Keratinocyte (primary cell): ENCODE measurements around the gene TMEM132A.

ENCODE experiments used
- EZH2 ChIP-seq: IDR thresholded peaks from one replicate; pipeline ENCODE4 v1.6.1; 2012; ENCODE audit warnings: inconsistent platforms, mild to moderate bottlenecking, low read length, moderate library complexity
- TF ChIP-seq, protein P1 (sequence below), 3 experiments: IDR thresholded peaks in 1 of 3; conservative IDR thresholded peaks in 1 of 3; optimal IDR thresholded peaks in 1 of 3; 2 replicates in 2 of 3; 3 replicates in 1 of 3; pipeline versions ENCODE3 to v1.5.1; 2011; ENCODE audit warnings: low read length in 3 of 3, mild to moderate bottlenecking in 3 of 3, moderate library complexity in 2 of 3, control low read depth in 1 of 3, inconsistent platforms in 1 of 3; ENCODE audit not compliant: insufficient read depth in 2 of 3; ENCODE audit errors: extremely low read depth in 1 of 3

GRCh38 chr11:60918251-60918938 is 5.9 kb upstream of the TMEM132A start:
- TF ChIP-seq, protein P1, sequence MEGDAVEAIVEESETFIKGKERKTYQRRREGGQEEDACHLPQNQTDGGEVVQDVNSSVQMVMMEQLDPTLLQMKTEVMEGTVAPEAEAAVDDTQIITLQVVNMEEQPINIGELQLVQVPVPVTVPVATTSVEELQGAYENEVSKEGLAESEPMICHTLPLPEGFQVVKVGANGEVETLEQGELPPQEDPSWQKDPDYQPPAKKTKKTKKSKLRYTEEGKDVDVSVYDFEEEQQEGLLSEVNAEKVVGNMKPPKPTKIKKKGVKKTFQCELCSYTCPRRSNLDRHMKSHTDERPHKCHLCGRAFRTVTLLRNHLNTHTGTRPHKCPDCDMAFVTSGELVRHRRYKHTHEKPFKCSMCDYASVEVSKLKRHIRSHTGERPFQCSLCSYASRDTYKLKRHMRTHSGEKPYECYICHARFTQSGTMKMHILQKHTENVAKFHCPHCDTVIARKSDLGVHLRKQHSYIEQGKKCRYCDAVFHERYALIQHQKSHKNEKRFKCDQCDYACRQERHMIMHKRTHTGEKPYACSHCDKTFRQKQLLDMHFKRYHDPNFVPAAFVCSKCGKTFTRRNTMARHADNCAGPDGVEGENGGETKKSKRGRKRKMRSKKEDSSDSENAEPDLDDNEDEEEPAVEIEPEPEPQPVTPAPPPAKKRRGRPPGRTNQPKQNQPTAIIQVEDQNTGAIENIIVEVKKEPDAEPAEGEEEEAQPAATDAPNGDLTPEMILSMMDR (optimal IDR thresholded peaks at IDR 0.05 in 1 of 3, IDR thresholded peaks at IDR 0.05 in 1 of 3, conservative IDR thresholded peaks at IDR 0.05 in 1 of 3; ENCODE audit: extremely low read depth in 1 of 3, insufficient read depth in 2 of 3, low read length in 3 of 3) = no peak
- TF ChIP-seq EZH2 = no peak
